ENCODE data around the gene PHACTR3.

The PHACTR3 gene

DNA sequence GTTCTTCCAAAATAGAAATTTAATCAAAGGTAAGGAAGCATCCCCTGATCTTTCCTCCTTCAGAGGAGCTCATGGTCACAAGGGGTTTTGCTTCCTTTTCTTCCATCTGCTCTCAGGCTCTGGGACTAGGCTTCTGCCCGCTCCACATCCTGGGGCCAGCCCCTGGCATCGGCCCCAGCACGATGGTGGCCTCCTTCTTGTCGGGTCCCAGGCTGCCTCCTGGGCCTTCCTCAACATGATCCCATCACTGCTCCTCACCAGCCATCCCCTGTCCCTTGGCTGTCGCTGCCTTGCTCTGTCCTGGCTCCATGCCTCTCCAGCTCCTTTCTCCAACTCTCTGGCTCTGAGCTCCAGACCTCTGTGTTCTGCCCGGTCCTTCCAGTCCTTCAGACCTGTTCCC lies 4.1 kb downstream of the PHACTR3 start:
- Mint-ChIP-seq H3K4me1 (peaks cover 6% of the 10 kb centered on the region), H3K27me3 (ENCODE audit: low read depth) (peaks cover 94% of the 10 kb centered on the region), H3K36me3 (ENCODE audit: low read depth) (no peaks in the 10 kb centered on the region), H3K4me3 (no peak overlapping the region), H3K27ac (no peak overlapping the region), H3K9me3 (no peaks in the 10 kb centered on the region)
- TF ChIP-seq, protein P1, sequence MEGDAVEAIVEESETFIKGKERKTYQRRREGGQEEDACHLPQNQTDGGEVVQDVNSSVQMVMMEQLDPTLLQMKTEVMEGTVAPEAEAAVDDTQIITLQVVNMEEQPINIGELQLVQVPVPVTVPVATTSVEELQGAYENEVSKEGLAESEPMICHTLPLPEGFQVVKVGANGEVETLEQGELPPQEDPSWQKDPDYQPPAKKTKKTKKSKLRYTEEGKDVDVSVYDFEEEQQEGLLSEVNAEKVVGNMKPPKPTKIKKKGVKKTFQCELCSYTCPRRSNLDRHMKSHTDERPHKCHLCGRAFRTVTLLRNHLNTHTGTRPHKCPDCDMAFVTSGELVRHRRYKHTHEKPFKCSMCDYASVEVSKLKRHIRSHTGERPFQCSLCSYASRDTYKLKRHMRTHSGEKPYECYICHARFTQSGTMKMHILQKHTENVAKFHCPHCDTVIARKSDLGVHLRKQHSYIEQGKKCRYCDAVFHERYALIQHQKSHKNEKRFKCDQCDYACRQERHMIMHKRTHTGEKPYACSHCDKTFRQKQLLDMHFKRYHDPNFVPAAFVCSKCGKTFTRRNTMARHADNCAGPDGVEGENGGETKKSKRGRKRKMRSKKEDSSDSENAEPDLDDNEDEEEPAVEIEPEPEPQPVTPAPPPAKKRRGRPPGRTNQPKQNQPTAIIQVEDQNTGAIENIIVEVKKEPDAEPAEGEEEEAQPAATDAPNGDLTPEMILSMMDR (IDR thresholded peaks at IDR 0.05; ENCODE audit: unreplicated experiment in 3 of 3) = no peak

DNA sequence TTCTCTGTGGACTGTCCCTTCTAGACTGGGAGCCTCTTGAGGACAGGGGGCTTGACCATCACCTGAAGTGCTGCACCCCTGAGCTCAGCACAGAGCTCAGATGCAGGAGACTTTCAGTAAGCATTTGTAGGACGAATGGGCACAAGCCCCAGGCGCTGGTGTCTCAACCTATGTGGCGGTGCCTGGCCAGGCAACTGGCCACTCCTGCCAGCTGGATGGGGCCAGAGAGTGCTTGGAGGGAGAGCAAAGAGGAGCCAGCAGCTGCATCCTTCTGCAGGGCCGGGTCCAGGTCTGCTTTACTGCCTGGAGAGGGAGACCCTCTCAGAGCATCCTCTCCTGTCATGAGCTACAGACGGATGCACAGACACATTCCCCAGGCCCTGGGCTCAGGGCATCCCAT lies 4.5 kb downstream of the PHACTR3 start:
- no peak overlapping the region for H3K27ac Mint-ChIP-seq
- peaks cover 94% of the 10 kb centered on the region for H3K27me3 Mint-ChIP-seq (ENCODE audit: low read depth)
- H3K9me3 Mint-ChIP-seq = no peaks in the 10 kb centered on the region

DNA sequence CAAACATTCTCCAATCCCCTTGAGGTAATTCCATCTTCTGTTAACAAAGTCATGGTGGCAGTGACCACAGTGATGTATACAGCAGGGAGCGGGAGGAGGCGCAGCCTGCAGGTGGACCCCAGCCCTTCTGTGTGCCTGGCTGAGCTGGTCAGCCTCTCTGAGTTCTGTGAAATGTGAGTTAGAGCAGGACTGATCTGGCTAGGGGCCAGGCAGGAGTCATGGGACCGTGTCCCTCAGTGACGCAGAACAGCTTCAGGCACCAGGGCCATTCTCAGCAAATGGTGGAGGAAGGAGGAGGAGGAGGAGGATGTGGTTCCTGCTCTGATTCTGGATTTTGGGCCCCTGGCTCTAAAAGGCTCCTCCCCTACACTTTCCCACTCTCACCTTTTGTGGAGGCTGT lies 6.9 kb downstream of the PHACTR3 start:
- H3K36me3 Mint-ChIP-seq (ENCODE audit: low read depth) = no peaks in the 10 kb centered on the region
- H3K4me3 Mint-ChIP-seq = no peak overlapping the region
- TF ChIP-seq, protein P1 (IDR thresholded peaks at IDR 0.05; ENCODE audit: unreplicated experiment in 3 of 3) = no peak
- H3K27ac Mint-ChIP-seq = no peak overlapping the region
- H3K4me1 Mint-ChIP-seq = peaks cover 2% of the 10 kb centered on the region
- peaks cover 91% of the 10 kb centered on the region for H3K27me3 Mint-ChIP-seq (ENCODE audit: low read depth)
- no peaks in the 10 kb centered on the region for H3K9me3 Mint-ChIP-seq

More for the DNA sequence above, 4.5 kb downstream of the PHACTR3 start:
- H3K36me3 Mint-ChIP-seq (ENCODE audit: low read depth) = no peaks in the 10 kb centered on the region
- TF ChIP-seq, protein P1 (IDR thresholded peaks at IDR 0.05; ENCODE audit: unreplicated experiment in 3 of 3) = no peak
- peaks cover 6% of the 10 kb centered on the region for H3K4me1 Mint-ChIP-seq
- no peak overlapping the region for H3K4me3 Mint-ChIP-seq

DNA sequence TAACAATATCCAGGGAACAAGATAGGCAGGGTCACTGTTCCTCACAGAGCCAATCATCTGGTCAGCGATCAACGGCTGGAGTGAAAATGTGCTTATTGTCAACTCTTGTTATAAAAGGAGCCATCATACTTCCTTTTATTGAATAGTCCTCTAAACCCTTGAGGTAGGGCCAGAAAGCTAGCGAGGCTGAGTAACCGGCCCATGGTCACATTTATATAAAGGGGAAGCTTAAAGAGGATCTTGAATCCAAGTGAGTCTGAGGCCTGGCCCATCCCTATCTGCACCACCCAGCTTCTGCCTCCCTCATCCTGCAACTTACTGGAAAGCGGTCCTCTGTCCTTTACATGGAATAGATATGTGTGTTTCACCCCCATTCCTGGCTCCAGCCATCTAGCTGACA lies 9.5 kb downstream of the PHACTR3 start:
- peaks cover 91% of the 10 kb centered on the region for H3K27me3 Mint-ChIP-seq (ENCODE audit: low read depth)
- H3K4me1 Mint-ChIP-seq = no peaks in the 10 kb centered on the region
- H3K9me3 Mint-ChIP-seq = no peaks in the 10 kb centered on the region
- no peak overlapping the region for H3K27ac Mint-ChIP-seq
- TF ChIP-seq, protein P1 (IDR thresholded peaks at IDR 0.05; ENCODE audit: unreplicated experiment in 3 of 3) = no peak
- no peaks in the 10 kb centered on the region for H3K36me3 Mint-ChIP-seq (ENCODE audit: low read depth)
- H3K4me3 Mint-ChIP-seq = no peak overlapping the region

DNA sequence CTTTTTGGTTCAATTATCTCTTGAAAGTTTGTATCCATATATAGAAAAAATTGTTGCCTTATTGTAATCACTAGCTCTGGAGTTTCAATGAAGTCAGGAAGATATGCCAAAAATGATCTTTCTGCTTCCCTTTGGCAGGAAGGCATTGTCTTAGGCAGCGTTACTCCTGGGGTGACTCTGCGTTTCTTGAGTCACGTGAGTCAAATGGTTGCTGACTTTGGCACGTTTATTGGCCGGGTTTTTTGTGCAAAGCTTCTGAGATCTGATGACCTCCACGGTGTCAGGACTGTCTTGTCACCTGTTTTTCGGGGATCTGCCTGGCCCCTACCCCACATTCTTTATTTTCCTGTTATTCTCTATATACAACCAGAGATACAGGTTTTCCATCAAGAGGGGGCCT lies 10.4 kb downstream of the PHACTR3 start:
- Mint-ChIP-seq H3K4me1 (no peaks in the 10 kb centered on the region), H3K27ac (no peak overlapping the region), H3K36me3 (ENCODE audit: low read depth) (no peaks in the 10 kb centered on the region), H3K27me3 (ENCODE audit: low read depth) (peaks cover 89% of the 10 kb centered on the region), H3K4me3 (no peak overlapping the region), H3K9me3 (no peaks in the 10 kb centered on the region)
- TF ChIP-seq, protein P1 (IDR thresholded peaks at IDR 0.05; ENCODE audit: unreplicated experiment in 3 of 3) = no peak

DNA sequence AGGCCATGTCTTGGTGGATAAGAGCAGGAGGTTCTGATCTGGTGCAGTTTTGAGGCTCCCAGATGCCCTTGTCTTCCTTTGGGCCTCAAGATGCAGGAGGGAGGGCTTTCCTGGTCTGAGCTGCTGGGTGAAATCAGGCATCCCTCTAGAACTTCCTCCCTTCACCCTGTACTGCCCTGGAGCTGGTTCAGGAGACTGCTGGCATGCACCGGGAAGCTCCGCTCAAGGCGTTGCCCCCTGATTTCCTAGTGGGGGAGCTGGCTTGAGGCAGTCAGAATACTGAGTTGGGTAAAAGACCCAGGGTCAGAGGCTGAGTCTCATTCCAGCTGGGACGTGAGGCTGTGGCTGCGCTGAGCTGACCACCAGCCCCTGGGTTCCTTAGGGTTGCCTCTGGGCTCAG lies 12.0 kb downstream of the PHACTR3 start:
- peaks cover 87% of the 10 kb centered on the region for H3K27me3 Mint-ChIP-seq (ENCODE audit: low read depth)
- no peak overlapping the region for H3K4me3 Mint-ChIP-seq
- no peak overlapping the region for H3K27ac Mint-ChIP-seq
- TF ChIP-seq, protein P1 (IDR thresholded peaks at IDR 0.05; ENCODE audit: unreplicated experiment in 3 of 3) = no peak
- no peaks in the 10 kb centered on the region for H3K36me3 Mint-ChIP-seq (ENCODE audit: low read depth)
- no peaks in the 10 kb centered on the region for H3K4me1 Mint-ChIP-seq
- no peaks in the 10 kb centered on the region for H3K9me3 Mint-ChIP-seq
